ENCODE results near the gene MYL4. TPM values are rescaled to one million over a fixed set of nuclear protein-coding genes. Genes with fewer than 3 reads are reported as not detected.

The MYL4 gene
- total RNA-seq, 1 experiment from 2014 or later, result 3.7 TPM

DNA sequence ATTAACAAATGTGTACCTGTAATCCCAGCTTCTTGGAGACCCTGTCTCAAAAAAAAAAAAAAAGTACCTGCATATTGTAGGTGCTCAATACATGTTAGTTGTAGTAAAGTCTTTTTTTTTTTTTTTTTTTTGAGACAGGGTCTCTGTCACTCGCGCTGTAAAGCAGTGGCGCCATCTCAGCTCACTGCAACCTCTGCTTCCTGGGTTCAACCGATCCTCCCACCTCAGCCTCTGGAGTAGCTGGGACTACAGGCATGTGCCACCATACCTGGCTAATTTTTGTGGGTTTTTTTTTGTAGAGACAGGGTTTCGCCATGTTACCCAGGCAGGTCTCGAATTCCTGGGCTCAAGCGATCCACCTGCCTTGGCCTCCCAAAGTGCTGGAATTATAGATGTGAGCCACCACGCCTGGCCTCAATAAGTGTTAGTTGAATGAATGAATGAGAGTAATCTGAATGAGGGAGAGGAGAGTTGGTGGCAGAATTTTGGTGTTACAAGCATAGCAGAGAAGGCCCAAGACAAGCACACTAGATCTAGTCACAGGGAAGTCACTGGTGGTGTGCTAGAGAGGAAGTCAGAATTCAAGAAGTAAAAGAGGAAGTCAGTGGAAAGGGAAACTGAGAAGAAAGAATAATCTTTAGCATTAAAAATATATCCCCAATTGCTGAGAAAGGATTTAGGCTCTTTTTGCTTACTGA lies 9.4 kb upstream of the MYL4 start:
- Histone ChIP-seq H3K79me2 (ENCODE audit: low read length) (no peaks in the 10 kb centered on the region), H3K9me2 (replicated peaks; ENCODE audit: insufficient read depth, low read length) (no peaks in the 10 kb centered on the region), H3K9me3 (ENCODE audit: low read length) (peaks cover 5% of the 10 kb centered on the region; the same call in 1 of the 2 replicates), H4K20me1 (ENCODE audit: insufficient read depth, low read depth, low read length) (no peaks in the 10 kb centered on the region), H3K4me3 (ENCODE audit: low read length) (peak overlapping the region; percentile 49), H2AFZ (ENCODE audit: low read length) (peak overlapping the region; percentile 61), H3K27me3 (ENCODE audit: low read length) (no peaks in the 10 kb centered on the region), H3K36me3 (ENCODE audit: insufficient read depth, low read length) (no peaks in the 10 kb centered on the region), H3K27ac (ENCODE audit: low read length) (peak overlapping the region; percentile 92), H3K9ac (ENCODE audit: low read length) (peak overlapping the region; percentile 67), H3K4me1 (ENCODE audit: low read length) (peaks cover 46% of the 10 kb centered on the region), H3K4me2 (ENCODE audit: low read depth, low read length, poor library complexity, severe bottlenecking) (peak overlapping the region; percentile 63)
- peak; percentile 87 for DNase-seq

DNA sequence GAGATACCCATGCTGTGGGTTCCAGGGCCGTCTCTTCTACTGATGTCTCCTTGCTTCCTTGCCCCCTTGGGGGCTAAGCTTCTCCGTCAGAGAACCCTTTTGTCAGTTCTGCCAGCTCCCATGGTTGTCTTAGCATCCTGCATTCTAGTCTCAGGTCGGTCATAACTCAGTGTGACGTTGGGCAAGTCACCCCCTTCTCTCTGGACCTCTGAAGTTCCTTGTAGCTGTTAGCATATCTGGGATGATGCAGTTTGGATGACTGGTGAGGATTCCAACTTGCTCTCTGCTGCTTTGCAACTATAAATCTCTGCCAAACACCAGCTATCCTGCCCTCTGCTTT lies 8.9 kb upstream of the MYL4 start:
- peaks cover 5% of the 10 kb centered on the region; the same call in 1 of the 2 replicates for H3K9me3 ChIP-seq (ENCODE audit: low read length)
- H3K4me3 ChIP-seq (ENCODE audit: low read length), result peak overlapping the region; percentile 49
- no peaks in the 10 kb centered on the region for H4K20me1 ChIP-seq (ENCODE audit: insufficient read depth, low read depth, low read length)
- H3K27me3 ChIP-seq (ENCODE audit: low read length), result no peaks in the 10 kb centered on the region
- no peaks in the 10 kb centered on the region for H3K36me3 ChIP-seq (ENCODE audit: insufficient read depth, low read length)
- peak overlapping the region; percentile 61 for H2AFZ ChIP-seq (ENCODE audit: low read length)
- DNase-seq, result no peak
- H3K9ac ChIP-seq (ENCODE audit: low read length), result peak overlapping the region; percentile 67
- H3K4me2 ChIP-seq (ENCODE audit: low read depth, low read length, poor library complexity, severe bottlenecking), result peak overlapping the region; percentile 63
- H3K79me2 ChIP-seq (ENCODE audit: low read length), result no peaks in the 10 kb centered on the region
- peak overlapping the region; percentile 92 for H3K27ac ChIP-seq (ENCODE audit: low read length)
- H3K4me1 ChIP-seq (ENCODE audit: low read length), result peaks cover 51% of the 10 kb centered on the region
- H3K9me2 ChIP-seq (replicated peaks; ENCODE audit: insufficient read depth, low read length), result no peaks in the 10 kb centered on the region

DNA sequence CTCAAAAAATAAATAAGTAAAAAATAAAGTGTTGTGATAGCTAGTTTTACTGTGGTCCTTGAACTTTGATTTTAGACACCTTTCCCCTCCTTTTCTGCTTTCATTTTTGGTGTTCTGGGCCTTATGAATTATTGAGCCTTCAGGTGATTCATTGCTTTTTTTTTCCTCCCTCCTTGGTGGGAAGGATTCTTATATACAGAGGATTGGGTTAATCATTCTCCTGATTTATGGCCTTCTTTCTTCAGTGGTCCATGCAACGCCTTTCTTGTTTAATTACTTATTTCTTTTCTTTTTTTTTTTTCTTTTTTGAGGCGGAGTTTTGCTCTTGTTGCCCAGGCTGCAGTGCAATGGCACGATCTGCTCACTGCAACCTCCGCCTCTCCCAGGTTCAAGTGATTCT lies 8.0 kb upstream of the MYL4 start:
- no peaks in the 10 kb centered on the region for H3K27me3 ChIP-seq (ENCODE audit: low read length)
- DNase-seq, result no peak
- H3K27ac ChIP-seq (ENCODE audit: low read length), result peak overlapping the region; percentile 92
- H3K9me2 ChIP-seq (replicated peaks; ENCODE audit: insufficient read depth, low read length), result no peaks in the 10 kb centered on the region
- no peak overlapping the region for H3K4me2 ChIP-seq (ENCODE audit: low read depth, low read length, poor library complexity, severe bottlenecking)
- no peak overlapping the region for H2AFZ ChIP-seq (ENCODE audit: low read length)
- H3K4me1 ChIP-seq (ENCODE audit: low read length), result peaks cover 60% of the 10 kb centered on the region
- no peak overlapping the region for H3K4me3 ChIP-seq (ENCODE audit: low read length)
- no peaks in the 10 kb centered on the region for H4K20me1 ChIP-seq (ENCODE audit: insufficient read depth, low read depth, low read length)
- H3K36me3 ChIP-seq (ENCODE audit: insufficient read depth, low read length), result no peaks in the 10 kb centered on the region
- no peaks in the 10 kb centered on the region for H3K9me3 ChIP-seq (ENCODE audit: low read length)
- no peaks in the 10 kb centered on the region for H3K79me2 ChIP-seq (ENCODE audit: low read length)
- no peak overlapping the region for H3K9ac ChIP-seq (ENCODE audit: low read length)

DNA sequence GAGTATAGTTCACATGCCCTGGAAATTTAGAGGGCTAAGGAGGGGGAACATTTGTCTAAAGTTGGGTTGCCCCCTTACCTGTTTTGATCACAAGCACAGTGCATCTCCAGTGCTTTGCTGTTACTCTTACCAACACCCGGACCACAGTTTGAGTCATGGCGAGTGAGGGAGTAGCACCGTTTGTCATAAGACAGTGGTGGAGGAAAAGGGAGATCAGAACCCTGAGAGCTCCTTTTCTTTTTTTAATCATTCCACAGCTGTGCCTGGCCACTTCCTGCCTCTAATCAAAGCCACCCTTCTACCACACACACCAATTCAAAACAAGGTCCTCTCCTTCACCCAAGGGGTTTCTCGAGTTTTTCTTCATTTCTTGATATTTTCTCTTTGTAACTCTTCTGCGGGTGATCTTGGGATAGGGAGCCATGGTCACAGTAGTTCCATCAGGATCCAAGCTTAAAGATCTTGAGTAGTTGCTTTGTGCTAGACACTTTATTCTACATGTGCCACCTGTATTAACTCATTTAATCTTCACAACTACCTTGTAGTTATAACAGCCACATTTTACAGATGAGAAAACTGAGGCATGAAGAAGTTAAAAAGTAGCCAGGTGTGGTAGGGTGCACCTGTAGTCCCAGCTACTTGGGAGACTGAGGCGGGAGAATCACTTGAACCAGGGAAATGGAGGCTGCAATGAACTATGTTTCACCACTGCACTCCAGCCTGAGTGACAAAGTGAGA lies 5.0 kb upstream of the MYL4 start:
- H3K9me2 ChIP-seq (replicated peaks; ENCODE audit: insufficient read depth, low read length), result no peaks in the 10 kb centered on the region
- no peaks in the 10 kb centered on the region for H3K9me3 ChIP-seq (ENCODE audit: low read length)
- no peaks in the 10 kb centered on the region for H3K27me3 ChIP-seq (ENCODE audit: low read length)
- H2AFZ ChIP-seq (ENCODE audit: low read length), result peak overlapping the region; percentile 90
- H3K27ac ChIP-seq (ENCODE audit: low read length), result peak overlapping the region; percentile 95
- peak; percentile 79 for DNase-seq
- no peaks in the 10 kb centered on the region for H3K79me2 ChIP-seq (ENCODE audit: low read length)
- H3K4me3 ChIP-seq (ENCODE audit: low read length), result peak overlapping the region; percentile 52; the same call in 1 of the 2 replicates
- no peaks in the 10 kb centered on the region for H3K36me3 ChIP-seq (ENCODE audit: insufficient read depth, low read length)
- H3K4me1 ChIP-seq (ENCODE audit: low read length), result peaks cover 78% of the 10 kb centered on the region
- no peaks in the 10 kb centered on the region for H4K20me1 ChIP-seq (ENCODE audit: insufficient read depth, low read depth, low read length)
- H3K4me2 ChIP-seq (ENCODE audit: low read depth, low read length, poor library complexity, severe bottlenecking), result peak overlapping the region; percentile 69
- peak overlapping the region; percentile 72 for H3K9ac ChIP-seq (ENCODE audit: low read length)

DNA sequence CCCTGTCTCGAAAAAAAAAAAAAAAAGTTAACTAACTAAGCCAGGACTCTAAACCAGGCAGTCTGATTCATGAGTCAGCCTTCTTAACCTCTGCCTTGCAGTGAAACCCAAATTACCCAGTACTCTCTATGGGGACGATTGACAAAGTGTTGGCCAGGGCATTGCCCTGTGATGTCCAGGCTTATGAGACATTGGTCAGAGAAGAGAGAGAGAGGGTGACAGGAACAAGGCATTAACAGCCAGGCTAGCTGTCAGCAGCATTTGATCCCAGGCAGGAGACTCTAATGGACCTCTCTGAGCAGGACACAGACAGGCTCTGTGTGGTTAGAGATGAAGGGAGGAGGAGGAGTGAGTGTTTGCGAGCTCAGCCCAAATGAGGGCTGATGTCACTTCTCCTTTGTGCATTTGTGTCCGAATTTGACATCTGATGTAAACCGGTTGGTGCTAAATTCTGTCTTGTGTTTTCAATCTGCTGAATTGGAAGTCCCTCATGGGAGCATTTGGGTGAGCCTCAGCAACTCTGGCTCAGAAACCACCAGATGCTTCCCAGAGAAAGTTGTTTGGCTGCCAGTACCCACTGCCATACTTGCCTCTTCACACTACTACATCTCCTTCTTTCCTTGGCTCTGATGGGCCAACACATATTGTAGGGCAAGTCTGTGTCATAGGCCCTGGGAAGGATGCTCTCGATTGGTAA lies 4.3 kb upstream of the MYL4 start:
- Histone ChIP-seq H3K4me2 (ENCODE audit: low read depth, low read length, poor library complexity, severe bottlenecking) (peak overlapping the region; percentile 69), H3K9me3 (ENCODE audit: low read length) (no peaks in the 10 kb centered on the region), H3K9ac (ENCODE audit: low read length) (peak overlapping the region; percentile 72), H3K27ac (ENCODE audit: low read length) (peak overlapping the region; percentile 95), H4K20me1 (ENCODE audit: insufficient read depth, low read depth, low read length) (no peaks in the 10 kb centered on the region), H3K9me2 (replicated peaks; ENCODE audit: insufficient read depth, low read length) (no peaks in the 10 kb centered on the region), H3K79me2 (ENCODE audit: low read length) (no peaks in the 10 kb centered on the region), H3K4me3 (ENCODE audit: low read length) (peak overlapping the region; percentile 52), H3K27me3 (ENCODE audit: low read length) (no peaks in the 10 kb centered on the region), H3K36me3 (ENCODE audit: insufficient read depth, low read length) (no peaks in the 10 kb centered on the region), H3K4me1 (ENCODE audit: low read length) (peaks cover 76% of the 10 kb centered on the region), H2AFZ (ENCODE audit: low read length) (peak overlapping the region; percentile 16; the same call in 1 of the 2 replicates)
- DNase-seq, result peak; percentile 90

DNA sequence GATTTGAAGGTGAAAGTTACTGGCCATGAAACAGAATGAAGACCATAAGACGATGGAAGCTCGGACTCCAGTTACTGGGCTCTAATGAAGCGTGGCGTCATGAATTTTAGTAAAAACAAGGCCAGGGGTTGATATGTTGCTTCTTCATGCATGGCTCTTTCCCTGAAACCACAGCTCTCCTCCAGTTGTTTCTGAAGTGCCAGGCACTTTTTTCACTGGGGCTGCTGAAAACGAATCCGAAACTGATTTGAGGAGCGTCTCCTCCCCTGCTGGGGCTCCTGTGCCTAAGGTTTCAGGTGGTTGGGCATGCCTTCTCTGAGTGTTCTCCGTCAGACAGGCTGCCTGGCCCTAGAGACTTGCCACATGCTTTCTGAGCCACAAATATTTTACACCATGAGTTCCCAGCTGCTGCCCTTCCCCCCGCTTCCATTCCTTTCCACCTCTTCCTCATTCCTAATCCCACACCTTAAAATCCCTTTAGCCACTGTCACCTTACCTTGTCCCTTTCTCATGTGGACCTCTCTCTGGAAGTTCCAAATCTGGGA lies 3.7 kb upstream of the MYL4 start:
- Histone ChIP-seq H3K4me2 (ENCODE audit: low read depth, low read length, poor library complexity, severe bottlenecking) (peak overlapping the region; percentile 69), H3K36me3 (ENCODE audit: insufficient read depth, low read length) (no peaks in the 10 kb centered on the region), H3K4me3 (ENCODE audit: low read length) (peak overlapping the region; percentile 52), H3K9me3 (ENCODE audit: low read length) (no peaks in the 10 kb centered on the region), H2AFZ (ENCODE audit: low read length) (peak overlapping the region; percentile 16; the same call in 1 of the 2 replicates), H3K27ac (ENCODE audit: low read length) (peak overlapping the region; percentile 95), H3K9ac (ENCODE audit: low read length) (peak overlapping the region; percentile 72), H3K4me1 (ENCODE audit: low read length) (peaks cover 70% of the 10 kb centered on the region), H3K27me3 (ENCODE audit: low read length) (no peaks in the 10 kb centered on the region), H3K79me2 (ENCODE audit: low read length) (no peaks in the 10 kb centered on the region), H3K9me2 (replicated peaks; ENCODE audit: insufficient read depth, low read length) (no peaks in the 10 kb centered on the region), H4K20me1 (ENCODE audit: insufficient read depth, low read depth, low read length) (no peaks in the 10 kb centered on the region)
- peak; percentile 87 for DNase-seq

DNA sequence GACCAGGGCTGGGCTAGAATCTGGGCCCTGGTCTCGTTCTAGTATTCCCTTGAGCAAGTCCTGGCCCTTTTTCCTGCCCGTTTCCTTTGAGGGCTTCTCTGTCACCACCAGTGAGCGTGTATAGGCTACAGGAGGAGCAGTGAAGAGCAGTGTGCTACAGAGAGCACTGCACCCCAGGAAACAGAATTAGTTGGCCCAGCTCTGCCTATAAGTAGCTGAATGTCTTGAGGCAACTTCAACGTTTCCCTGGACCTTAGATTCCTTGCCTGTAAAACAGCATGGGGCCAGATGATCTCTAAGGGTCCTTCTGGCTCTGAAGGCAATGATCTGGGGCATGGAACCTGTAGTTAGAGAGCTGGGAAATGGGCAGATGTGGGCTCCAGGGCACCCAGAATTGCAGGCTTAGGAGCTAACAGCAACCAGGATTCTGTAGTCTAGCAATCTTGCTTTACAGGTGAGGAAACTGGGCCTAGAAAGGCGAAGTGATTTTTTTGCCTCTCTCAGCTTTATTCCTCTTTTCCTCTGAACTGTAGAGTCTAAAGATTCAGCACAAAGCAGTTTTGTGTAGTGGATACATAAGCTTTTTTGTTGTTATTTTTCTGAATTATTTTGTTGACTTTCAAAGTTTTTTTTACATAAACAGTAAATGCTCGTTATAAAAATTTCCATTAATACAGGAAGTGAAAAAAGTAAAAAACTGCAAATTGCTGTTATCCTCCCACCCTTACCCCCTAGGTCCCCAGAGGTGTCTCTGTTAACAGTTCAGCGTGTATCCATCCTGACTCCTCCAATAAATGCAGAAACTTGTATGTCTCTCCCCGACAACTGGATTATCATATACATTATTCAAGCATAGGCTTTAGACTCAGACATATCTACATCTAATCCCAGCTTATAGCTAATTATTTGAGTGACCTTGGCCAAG lies 1.7 kb upstream of the MYL4 start:
- peak; percentile 66 for DNase-seq
- Histone ChIP-seq H3K9me3 (ENCODE audit: low read length) (no peaks in the 10 kb centered on the region), H3K79me2 (ENCODE audit: low read length) (no peaks in the 10 kb centered on the region), H3K27me3 (ENCODE audit: low read length) (no peaks in the 10 kb centered on the region), H3K9me2 (replicated peaks; ENCODE audit: insufficient read depth, low read length) (no peaks in the 10 kb centered on the region), H3K4me2 (ENCODE audit: low read depth, low read length, poor library complexity, severe bottlenecking) (peak overlapping the region; percentile 69), H3K4me1 (ENCODE audit: low read length) (peaks cover 66% of the 10 kb centered on the region), H4K20me1 (ENCODE audit: insufficient read depth, low read depth, low read length) (no peaks in the 10 kb centered on the region), H3K4me3 (ENCODE audit: low read length) (peak overlapping the region; percentile 52; the same call in 1 of the 2 replicates), H2AFZ (ENCODE audit: low read length) (peak overlapping the region; percentile 67), H3K27ac (ENCODE audit: low read length) (peak overlapping the region; percentile 95), H3K9ac (ENCODE audit: low read length) (peak overlapping the region; percentile 72), H3K36me3 (ENCODE audit: insufficient read depth, low read length) (no peaks in the 10 kb centered on the region)

All from Karpas-422 (cell line).